Activated CD4-positive, alpha-beta T cell treated with anti-CD3 and anti-CD28 coated beads for 1 hour (primary cell): ENCODE data around the gene RCSD1.

Experiments
- DNase-seq: peaks from one replicate; pipeline ENCODE4 v3.0.0-alpha.2; 2020

Gene RCSD1

DNA sequence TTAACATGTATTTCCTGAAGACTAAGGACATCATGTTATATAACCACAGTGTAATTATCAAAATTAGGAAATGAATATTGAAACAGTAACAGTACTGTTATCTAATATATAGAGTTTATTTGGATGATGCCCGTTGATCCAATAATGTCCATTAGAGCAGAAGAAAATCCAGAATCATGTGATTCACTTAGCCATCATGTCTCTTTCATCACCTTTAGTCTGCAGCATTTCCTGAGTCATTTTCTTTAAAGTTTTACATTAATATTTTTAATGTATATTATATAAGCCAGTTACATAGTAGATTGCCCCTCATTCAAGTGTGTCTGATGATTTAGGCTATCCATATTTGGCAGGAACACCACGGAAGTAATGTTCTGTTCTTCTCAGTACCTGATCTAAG, 120.6 kb downstream of the RCSD1 start:
- no peak for DNase-seq

DNA sequence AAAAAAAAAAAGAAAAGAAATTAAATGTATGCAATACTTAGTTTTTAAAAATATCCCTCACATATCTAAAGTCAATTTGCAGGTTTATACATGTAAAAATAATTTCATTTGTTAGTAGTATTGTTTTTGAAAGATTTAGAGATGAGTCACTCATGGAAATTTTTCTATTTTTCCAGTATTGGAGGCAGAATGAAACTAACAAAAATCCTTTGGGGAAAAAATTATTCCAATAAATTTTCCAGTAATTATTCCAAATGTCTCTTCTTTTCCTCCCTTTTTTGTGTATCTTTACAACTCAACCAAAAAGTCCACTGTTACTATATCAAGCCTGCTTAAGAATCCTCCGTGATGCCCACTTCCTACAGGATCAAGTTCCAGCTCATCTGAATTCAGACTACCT, 121.6 kb downstream of the RCSD1 start:
- DNase-seq, result no peak

- DNase-seq, result no peak
Measured at GRCh38 chr1:167752219-167752985, 122.4 kb downstream of the RCSD1 start.

DNA sequence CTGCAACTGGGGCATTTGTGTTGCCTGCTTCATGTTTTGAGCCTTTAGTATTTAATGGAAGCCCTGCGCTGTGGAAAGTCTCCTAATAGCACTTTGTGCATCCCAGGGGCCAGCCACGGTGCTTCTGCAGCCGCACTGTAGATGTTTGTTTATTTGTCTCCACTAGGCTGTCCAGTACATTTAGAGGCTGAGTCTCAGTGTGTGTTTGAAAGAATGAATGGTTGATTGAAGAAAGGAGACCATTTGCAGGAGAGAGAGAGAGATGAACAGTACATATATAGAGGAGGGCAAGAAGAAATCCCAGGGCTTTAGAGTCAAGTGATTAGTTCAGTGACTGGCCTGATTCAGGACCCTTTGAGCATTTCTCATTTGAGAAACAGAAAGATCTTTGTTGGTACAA, 125.6 kb downstream of the RCSD1 start:
- no peak for DNase-seq
